ENCODE measurements around the gene ARMC8.

ARMC8 gene

GRCh38 chr3:138317687-138318086, 130.6 kb downstream of the ARMC8 start:
- no peak for DNase-seq

- no peak for DNase-seq
Measured at GRCh38 chr3:138323971-138324370, 136.9 kb downstream of the ARMC8 start.

- no peak for DNase-seq
Measured at GRCh38 chr3:138325990-138326389, 138.9 kb downstream of the ARMC8 start.

- DNase-seq = no peak
Measured at GRCh38 chr3:138326866-138327595, 139.9 kb downstream of the ARMC8 start.

- DNase-seq = no peak
Measured at GRCh38 chr3:138327831-138328230, 140.7 kb downstream of the ARMC8 start.

- no peak for DNase-seq
Measured at GRCh38 chr3:138328341-138328740, 141.2 kb downstream of the ARMC8 start.

GRCh38 chr3:138329127-138329983, 142.3 kb downstream of the ARMC8 start, which contains the start of gene NME9:
NME9 (minus strand) TSS chr3:138329851; CDS start chr3:138329335, 516 bp downstream.
- peak; percentile 97 for DNase-seq

GRCh38 chr3:138329984-138330293, 142.8 kb downstream of the ARMC8 start:
- DNase-seq = no peak

GRCh38 chr3:138331143-138331894, 144.2 kb downstream of the ARMC8 start:
- DNase-seq = no peak

- DNase-seq = no peak
Measured at GRCh38 chr3:138332472-138333073, 145.5 kb downstream of the ARMC8 start.

GRCh38 chr3:138334608-138335007, 147.5 kb downstream of the ARMC8 start:
- DNase-seq = no peak

GRCh38 chr3:138336454-138336999, 149.4 kb downstream of the ARMC8 start:
- no peak for DNase-seq

- DNase-seq = no peak
Measured at GRCh38 chr3:138338244-138338643, 151.1 kb downstream of the ARMC8 start.

- no peak for DNase-seq
Measured at GRCh38 chr3:138338811-138339210, 151.7 kb downstream of the ARMC8 start.

- DNase-seq = no peak
Measured at GRCh38 chr3:138340511-138340910, 153.4 kb downstream of the ARMC8 start.

- no peak for DNase-seq
Measured at GRCh38 chr3:138344754-138345153, 157.7 kb downstream of the ARMC8 start.

Measured in CD4-positive, alpha-beta T cell treated with Interleukin-6 for 4 hours (primary cell).